K562 (cell line): ENCODE data around the gene CARS2. TPM values are rescaled to one million over a fixed set of nuclear protein-coding genes. Genes with fewer than 3 reads are reported as not detected.

Experiments used
- ATAC-seq: fragments of 200-7000 bp; cut with Tn5 transposase; 3 replicates; pipeline ENCODE4 v1.9.1; 2020; ENCODE audit warnings: moderate library complexity
- BruUV-seq: library from RNA; stranded (reverse); fragments of 400-500 nt; replicated peaks from 2 replicates; lab custom pipeline; 2021; lab: Mats Ljungman, UMichigan
- CTCF ChIA-PET: fragments of 300-600 bp; formaldehyde crosslinking; extraction: SDS; loops from one replicate; lab custom pipeline; 2021; ENCODE audit warnings: low intra/inter-chr PET ratio; lab: Yijun Ruan, JAX
- POLR2A ChIA-PET: fragments of 300-600, 350-650 bp; sonication (Branson Sonifier 250); formaldehyde crosslinking; extraction: SDS; loops from one replicate; lab custom pipeline; 2021; ENCODE audit warnings: antibody characterized with exemption, inconsistent platforms; lab: Yijun Ruan, JAX
- DNase-seq, 4 experiments: peaks; one replicate each; pipeline versions ENCODE4 v3.0.0 to v3.0.0-alpha.2; 2011 to 2018; ENCODE audit warnings: low spot score in 3 of 4, mixed read lengths in 3 of 4; ENCODE audit errors: extremely low read depth in 1 of 4
- FAIRE-seq: peaks from 2 replicates; lab custom pipeline; 2011; peaks lifted over from hg19 to GRCh38; lab: Jason Lieb, UNC
- H2AFZ ChIP-seq: 2 replicates; pipeline ENCODE4 v1.6.0; 2011; ENCODE audit warnings: low read depth, low read length, control low read depth, inconsistent platforms
- H3K27ac ChIP-seq: fragments of 200-600 bp; 3 replicates; pipeline ENCODE4 v1.8.0; 2011; ENCODE audit warnings: low read depth, mild to moderate bottlenecking, control low read depth, inconsistent platforms, low read length, moderate library complexity, mixed read lengths; ENCODE audit errors: extremely low read depth
- H3K27me3 ChIP-seq, 2 experiments: fragments of 300-600 bp in 1 of 2; 2 replicates in 1 of 2; 3 replicates in 1 of 2; pipeline versions ENCODE4 v1.6.0 to v1.8.0; 2011; ENCODE audit warnings: inconsistent platforms in 2 of 2, low read length in 2 of 2, mild to moderate bottlenecking in 1 of 2, mixed read lengths in 1 of 2, moderate library complexity in 1 of 2; ENCODE audit not compliant: control insufficient read depth in 2 of 2, insufficient read depth in 2 of 2
- H3K36me3 ChIP-seq: fragments of 300-600 bp; 3 replicates; pipeline ENCODE4 v1.8.0; 2011; ENCODE audit warnings: mild to moderate bottlenecking, low read length, inconsistent platforms; ENCODE audit not compliant: control insufficient read depth, insufficient read depth
- H3K4me1 ChIP-seq, 2 experiments: fragments of 200-600 bp in 1 of 2; replicated peaks in 1 of 2; 2 replicates in 1 of 2; 3 replicates in 1 of 2; pipeline versions ENCODE4 v1.5.1 to v1.8.0; 2011; ENCODE audit warnings: inconsistent platforms in 2 of 2, low read length in 2 of 2, mild to moderate bottlenecking in 1 of 2, mixed read lengths in 1 of 2, moderate library complexity in 1 of 2; ENCODE audit not compliant: control insufficient read depth in 2 of 2, insufficient read depth in 2 of 2
- H3K4me2 ChIP-seq: 2 replicates; pipeline ENCODE4 v1.6.1; 2011; ENCODE audit warnings: low read length, control low read depth, inconsistent platforms, mixed read lengths; ENCODE audit not compliant: insufficient read depth
- H3K4me3 ChIP-seq: fragments of 200-600 bp; sonication (generic), shearing (Covaris generic); 2 replicates; pipeline ENCODE4 v1.5.1; 2016; ENCODE audit warnings: control low read depth, inconsistent platforms
- H3K79me2 ChIP-seq: fragments of 200-600 bp; 3 replicates; pipeline ENCODE4 v1.8.0; 2011; ENCODE audit warnings: low read length, inconsistent platforms; ENCODE audit not compliant: control insufficient read depth, insufficient read depth
- H3K9ac ChIP-seq, 2 experiments: 2 replicates each; pipeline versions ENCODE4 v1.6.0 to v1.6.1; 2011; ENCODE audit warnings: low read depth in 2 of 2, low read length in 2 of 2, control low read depth in 1 of 2, inconsistent platforms in 1 of 2, mild to moderate bottlenecking in 1 of 2, mixed read lengths in 1 of 2; ENCODE audit not compliant: insufficient read depth in 1 of 2
- H3K9me1 ChIP-seq: one replicate; pipeline ENCODE4 v1.6.0; 2011; ENCODE audit warnings: inconsistent platforms, mild to moderate bottlenecking, low read length, moderate library complexity; ENCODE audit not compliant: control insufficient read depth, insufficient read depth
- H3K9me3 ChIP-seq: replicated peaks from 2 replicates; pipeline ENCODE4 v1.5.1; 2011; ENCODE audit warnings: low read depth, low read length, inconsistent platforms; ENCODE audit not compliant: control insufficient read depth, insufficient read depth
- H4K20me1 ChIP-seq: replicated peaks from 2 replicates; pipeline ENCODE4 v1.6.1; 2011; ENCODE audit warnings: low read length, inconsistent platforms, mixed read lengths; ENCODE audit not compliant: control insufficient read depth, insufficient read depth
- POLR2G ChIP-seq: fragments of 200-400 bp; formaldehyde crosslinking; IDR thresholded peaks from 2 replicates; pipeline ENCODE4 v1.6.1; 2017; ENCODE audit warnings: low read depth, mild to moderate bottlenecking, antibody characterized with exemption, low read length, moderate library complexity
- WGBS: fragments of 100-300 bp; shearing (Covaris generic); methylation state at CpG from one replicate; pipeline ENCODE4 v1.1.6; 2016; ENCODE audit warnings: low coverage, mixed read lengths; ENCODE audit not compliant: insufficient coverage; ENCODE audit errors: missing lambda C conversion rate; 5-methylcytosine and 5-hydroxymethylcytosine counted together
- in situ Hi-C: fragments of 300-500 bp; cut with MboI; formaldehyde crosslinking; loops from 4 replicates; pipeline ENCODE4 v1.15.0; 2018; ENCODE audit warnings: inconsistent platforms, mixed read lengths
- intact Hi-C: fragments of 100-400 bp; cut with micrococcal nuclease; formaldehyde crosslinking; loops from 2 replicates; pipeline ENCODE4 v1.14.2; 2022
- polyA plus RNA-seq, 8 experiments: library from polyadenylated mRNA; depleted of rRNA in 4 of 8; stranded (reverse) in 5 of 8; unstranded in 3 of 8; fragments of >200 nt; fragmentation: Nextera tagmentation in 2 of 8; fragmentation: Illumina TruSeq in 1 of 8; extraction: Ambion mirVana in 2 of 8; extraction: Trizol in 1 of 8; gene quantifications; 2 replicates each; pipeline versions ENCODE4 v1.2.1 to v1.2.3, GENCODE V29; 2011 to 2014; ENCODE audit warnings: inconsistent platforms in 1 of 8, missing spikeins in 1 of 8
- total RNA-seq, 7 experiments: library from RNA; depleted of rRNA in 6 of 7; stranded (reverse); fragments of >200 nt in 6 of 7; fragmentation: Illumina TruSeq in 2 of 7; extraction: Trizol in 2 of 7; gene quantifications; 2 replicates each; pipeline versions ENCODE4 v1.2.1 to v1.2.3, GENCODE V29; 2011 to 2021; ENCODE audit warnings: low replicate concordance in 1 of 7
- TF ChIP-seq, protein P1 (sequence below): fragments of 450-650 bp; formaldehyde crosslinking; IDR thresholded peaks from 2 replicates; pipeline ENCODE4 v1.4.0; 2020; ENCODE audit warnings: mild to moderate bottlenecking, moderate library complexity

The CARS2 gene
- total and polyA plus RNA-seq, 9 of the 15 experiments (the other 6 are each of a cell fraction or from before 2014, with no cell fraction given): 1.7 to 37.4 (median 30.5) TPM

DNA sequence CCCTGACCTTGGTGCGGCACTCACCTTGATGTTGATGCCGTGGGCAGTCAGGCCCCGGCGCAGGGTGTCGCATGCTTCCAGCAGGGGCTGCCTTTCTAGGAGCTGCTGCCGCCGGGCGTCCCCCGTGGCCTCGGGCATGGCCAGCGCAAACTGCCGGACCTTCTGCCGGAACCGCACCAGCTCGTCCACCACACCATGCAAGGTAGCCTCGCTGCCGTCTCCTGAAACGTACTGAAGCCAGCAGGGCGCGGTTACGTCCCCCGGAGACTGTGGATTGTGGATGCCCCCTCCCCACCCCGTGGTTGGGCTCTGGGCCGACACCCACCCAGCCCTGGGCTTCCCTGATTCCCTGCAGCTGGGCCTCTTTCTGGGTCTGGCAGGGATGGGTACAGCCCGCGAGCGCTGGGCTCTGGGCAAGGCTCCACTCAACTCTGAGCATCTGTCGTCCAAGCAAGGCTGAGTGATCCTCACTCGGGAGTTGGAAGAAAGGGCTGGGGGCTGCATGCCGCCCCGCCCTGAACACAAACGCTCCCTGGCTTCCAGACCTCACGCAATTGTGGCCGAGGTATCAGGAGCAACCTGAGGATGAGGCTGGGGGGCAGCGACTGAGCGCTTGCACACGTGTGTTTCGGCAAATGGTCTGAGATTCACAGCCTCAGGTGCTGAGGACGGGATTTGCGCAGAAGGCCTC lies 63.5 kb downstream of the CARS2 start:
- TF ChIP-seq POLR2G: peak; percentile 49
- TF ChIP-seq, protein P1, sequence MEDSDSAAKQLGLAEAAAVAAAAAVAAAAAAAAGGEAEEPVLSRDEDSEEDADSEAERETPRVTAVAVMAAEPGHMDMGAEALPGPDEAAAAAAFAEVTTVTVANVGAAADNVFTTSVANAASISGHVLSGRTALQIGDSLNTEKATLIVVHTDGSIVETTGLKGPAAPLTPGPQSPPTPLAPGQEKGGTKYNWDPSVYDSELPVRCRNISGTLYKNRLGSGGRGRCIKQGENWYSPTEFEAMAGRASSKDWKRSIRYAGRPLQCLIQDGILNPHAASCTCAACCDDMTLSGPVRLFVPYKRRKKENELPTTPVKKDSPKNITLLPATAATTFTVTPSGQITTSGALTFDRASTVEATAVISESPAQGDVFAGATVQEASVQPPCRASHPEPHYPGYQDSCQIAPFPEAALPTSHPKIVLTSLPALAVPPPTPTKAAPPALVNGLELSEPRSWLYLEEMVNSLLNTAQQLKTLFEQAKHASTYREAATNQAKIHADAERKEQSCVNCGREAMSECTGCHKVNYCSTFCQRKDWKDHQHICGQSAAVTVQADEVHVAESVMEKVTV (CRISPR knock-in tag): no peak
- POLR2A ChIA-PET: no interaction called here
- WGBS: 95% methylated on average over 11 of the region's 40 CpGs
- intact Hi-C loops: no loop called here
- no peaks in the 10 kb centered on the region for H4K20me1 ChIP-seq
- CTCF ChIA-PET: no interaction called here
- BruUV-seq: no TSS peak
- no peak for ATAC-seq
- peaks cover 69% of the 10 kb centered on the region; the same call in 2 of the 3 replicates for H3K36me3 ChIP-seq
- H3K4me3 ChIP-seq: no peak overlapping the region
- no peak for FAIRE-seq
- no peak overlapping the region for H3K27ac ChIP-seq
- H3K4me2 ChIP-seq: no peak overlapping the region
- no peaks in the 10 kb centered on the region for H3K27me3 ChIP-seq
- H3K79me2 ChIP-seq: no peaks in the 10 kb centered on the region
- no peaks in the 10 kb centered on the region for H3K9me3 ChIP-seq
- H3K9ac ChIP-seq: no peak overlapping the region
- DNase-seq: no peak
- no peaks in the 10 kb centered on the region for H3K9me1 ChIP-seq
- peaks cover 0 to 18% of the 10 kb centered on the region in 2 experiments; a peak in 2 of 5 replicates for H3K4me1 ChIP-seq
- in situ Hi-C loops: no loop called here
- H2AFZ ChIP-seq: no peak overlapping the region
